HG02759 (cell line): ENCODE results near the gene SPTLC1.
"Not testable (repeated sequence)": the region's sequence is repeated elsewhere in the genome, so short reads cannot be mapped to it uniquely, and the experiment has no call there.

Experiments
- ATAC-seq: cut with Tn5 transposase; IDR thresholded peaks from one replicate; pipeline ENCODE4 v1.9.1; 2021; ENCODE audit warnings: mild to moderate bottlenecking, moderate library complexity; ENCODE audit not compliant: unreplicated experiment

Gene SPTLC1

GRCh38 chr9:92115071-92115858, at the start of gene SPTLC1:
Gene SPTLC1 (minus strand): TSS chr9:92115413. CDS start chr9:92115370, 43 bp downstream.
- ATAC-seq = peak; percentile 98

- no peak for ATAC-seq
These were observed 49.8 kb upstream of the SPTLC1 start for GRCh38 chr9:92164975-92165374.

GRCh38 chr9:92164490-92164889, 49.3 kb upstream of the SPTLC1 start:
- ATAC-seq = no peak

- ATAC-seq = no peak
These were observed 48.1 kb upstream of the SPTLC1 start for GRCh38 chr9:92163276-92163675.

- no peak for ATAC-seq
These were observed 45.6 kb upstream of the SPTLC1 start for GRCh38 chr9:92160786-92161185.

- ATAC-seq = no peak
These were observed 43.8 kb upstream of the SPTLC1 start for GRCh38 chr9:92159058-92159457.

- ATAC-seq = no peak
These were observed 42.9 kb upstream of the SPTLC1 start for GRCh38 chr9:92158097-92158601.

GRCh38 chr9:92155736-92156135, 40.5 kb upstream of the SPTLC1 start:
- not testable (repeated sequence) for ATAC-seq

GRCh38 chr9:92155221-92155620, 40.0 kb upstream of the SPTLC1 start:
- ATAC-seq = no peak

GRCh38 chr9:92153466-92154415, 38.5 kb upstream of the SPTLC1 start:
- ATAC-seq = not testable (repeated sequence)

GRCh38 chr9:92151691-92152393, 36.6 kb upstream of the SPTLC1 start:
- no peak for ATAC-seq

- ATAC-seq = not testable (repeated sequence)
These were observed 35.6 kb upstream of the SPTLC1 start for GRCh38 chr9:92150501-92151470.

- ATAC-seq = no peak
These were observed 32.6 kb upstream of the SPTLC1 start for GRCh38 chr9:92147852-92148180.

- peak; percentile 93 for ATAC-seq
These were observed 32.0 kb upstream of the SPTLC1 start for GRCh38 chr9:92147030-92147851.

GRCh38 chr9:92146610-92147009, 31.4 kb upstream of the SPTLC1 start:
- ATAC-seq = no peak

- not testable (repeated sequence) for ATAC-seq
These were observed 30.6 kb upstream of the SPTLC1 start for GRCh38 chr9:92145784-92146183.

GRCh38 chr9:92142329-92142728, 27.1 kb upstream of the SPTLC1 start:
- ATAC-seq = no peak

GRCh38 chr9:92141144-92142129, 26.2 kb upstream of the SPTLC1 start:
- no peak for ATAC-seq
